KMS-11 (cell line): Measurements from ENCODE around the gene MFF.

Source experiments
- H2AFZ ChIP-seq: fragments of 200-600 bp; sonication (generic); 2 replicates; pipeline ENCODE4 v1.6.1; 2016; ENCODE audit warnings: antibody characterized with exemption, mixed run types, low read depth
- H3K27ac ChIP-seq: fragments of 200-600 bp; sonication (generic); 2 replicates; pipeline ENCODE4 v1.6.1; 2016; ENCODE audit warnings: mild to moderate bottlenecking, mixed run types
- H3K27me3 ChIP-seq: fragments of 200-600 bp; sonication (generic); 2 replicates; pipeline ENCODE4 v1.6.1; 2017; ENCODE audit warnings: mild to moderate bottlenecking, low read depth, mixed run types, moderate library complexity; ENCODE audit not compliant: insufficient read depth
- H3K36me3 ChIP-seq: fragments of 200-600 bp; sonication (generic); 2 replicates; pipeline ENCODE4 v1.6.1; 2017; ENCODE audit warnings: mild to moderate bottlenecking, mixed run types; ENCODE audit not compliant: insufficient read depth
- H3K4me1 ChIP-seq: fragments of 200-600 bp; sonication (generic); 2 replicates; pipeline ENCODE4 v1.6.1; 2016; ENCODE audit warnings: mild to moderate bottlenecking, low read depth, mixed run types; ENCODE audit not compliant: poor library complexity, severe bottlenecking
- H3K4me2 ChIP-seq: fragments of 200-600 bp; sonication (generic); 2 replicates; pipeline ENCODE4 v1.7.0; 2016; ENCODE audit warnings: mild to moderate bottlenecking, mixed run types
- H3K4me3 ChIP-seq: fragments of 200-600 bp; sonication (generic); IDR thresholded peaks from 2 replicates; pipeline ENCODE4 v1.6.1; 2017; ENCODE audit warnings: low read depth, low read length, mixed read lengths; ENCODE audit not compliant: insufficient read depth
- H3K79me2 ChIP-seq: fragments of 200-600 bp; sonication (generic); 2 replicates; pipeline ENCODE4 v1.6.1; 2016; ENCODE audit warnings: low read depth, mixed run types; ENCODE audit not compliant: insufficient read depth
- H3K9ac ChIP-seq: fragments of 200-600 bp; sonication (generic); 2 replicates; pipeline ENCODE4 v1.6.1; 2016; ENCODE audit warnings: mild to moderate bottlenecking, mixed run types
- H4K20me1 ChIP-seq: fragments of 200-600 bp; sonication (generic); 2 replicates; pipeline ENCODE4 v1.6.1; 2016; ENCODE audit warnings: mild to moderate bottlenecking, mixed run types; ENCODE audit not compliant: insufficient read depth
- CTCF ChIP-seq: fragments of 200-600 bp; sonication (generic); conservative IDR thresholded peaks from 2 replicates; pipeline ENCODE4 v1.6.1; 2017; ENCODE audit warnings: low read depth, mild to moderate bottlenecking, antibody characterized with exemption, low read length, moderate library complexity, mixed read lengths

Gene MFF

GRCh38 chr2:227370092-227370491, 45.0 kb downstream of the MFF start:
- H3K27ac ChIP-seq = no peak overlapping the region
- no peaks in the 10 kb centered on the region for H3K36me3 ChIP-seq
- H3K79me2 ChIP-seq = no peaks in the 10 kb centered on the region
- H4K20me1 ChIP-seq = no peaks in the 10 kb centered on the region
- no peak overlapping the region for H2AFZ ChIP-seq
- no peak overlapping the region for H3K4me2 ChIP-seq
- H3K27me3 ChIP-seq = no peaks in the 10 kb centered on the region
- H3K4me3 ChIP-seq = no peak overlapping the region
- H3K9ac ChIP-seq = no peak overlapping the region
- TF ChIP-seq CTCF = no peak
- no peaks in the 10 kb centered on the region for H3K4me1 ChIP-seq

DNA sequence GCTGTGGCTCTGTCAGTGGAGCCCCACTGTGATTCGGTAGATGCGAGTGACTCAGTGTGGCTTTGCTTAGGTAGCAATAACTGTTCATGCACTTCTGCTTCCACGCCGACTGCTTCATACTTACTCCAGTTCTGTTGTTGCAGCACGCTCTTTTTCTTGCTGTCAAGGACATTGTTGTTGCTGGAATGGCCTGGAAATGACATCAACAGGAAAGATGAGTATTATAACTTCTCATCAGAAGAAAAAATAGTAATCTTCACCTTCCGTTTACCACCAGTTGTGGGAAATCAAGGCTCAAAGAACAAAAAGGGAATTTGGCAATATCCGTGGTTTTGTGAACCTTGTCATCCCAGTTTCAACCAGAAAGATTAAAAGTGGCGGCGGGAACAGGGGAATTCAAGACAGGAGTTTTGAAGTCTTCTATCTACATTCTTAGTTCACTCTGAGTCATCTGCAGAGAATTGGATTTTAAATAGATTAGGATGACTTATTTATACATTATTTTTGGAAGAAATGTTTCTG, 45.8 kb downstream of the MFF start:
- no peak for TF ChIP-seq CTCF
- Histone ChIP-seq H3K9ac (no peak overlapping the region), H3K79me2 (no peaks in the 10 kb centered on the region), H3K36me3 (no peaks in the 10 kb centered on the region), H3K4me2 (no peak overlapping the region), H2AFZ (no peak overlapping the region), H4K20me1 (no peaks in the 10 kb centered on the region), H3K4me1 (no peaks in the 10 kb centered on the region), H3K27ac (no peak overlapping the region), H3K4me3 (no peak overlapping the region), H3K27me3 (no peaks in the 10 kb centered on the region)

GRCh38 chr2:227373389-227373788, 48.3 kb downstream of the MFF start:
- no peak overlapping the region for H3K27ac ChIP-seq
- no peaks in the 10 kb centered on the region for H3K36me3 ChIP-seq
- no peaks in the 10 kb centered on the region for H3K27me3 ChIP-seq
- no peaks in the 10 kb centered on the region for H3K79me2 ChIP-seq
- H3K4me3 ChIP-seq = no peak overlapping the region
- TF ChIP-seq CTCF = no peak
- H3K4me2 ChIP-seq = no peak overlapping the region
- no peaks in the 10 kb centered on the region for H4K20me1 ChIP-seq
- H3K9ac ChIP-seq = no peak overlapping the region
- no peaks in the 10 kb centered on the region for H3K4me1 ChIP-seq
- H2AFZ ChIP-seq = no peak overlapping the region

DNA sequence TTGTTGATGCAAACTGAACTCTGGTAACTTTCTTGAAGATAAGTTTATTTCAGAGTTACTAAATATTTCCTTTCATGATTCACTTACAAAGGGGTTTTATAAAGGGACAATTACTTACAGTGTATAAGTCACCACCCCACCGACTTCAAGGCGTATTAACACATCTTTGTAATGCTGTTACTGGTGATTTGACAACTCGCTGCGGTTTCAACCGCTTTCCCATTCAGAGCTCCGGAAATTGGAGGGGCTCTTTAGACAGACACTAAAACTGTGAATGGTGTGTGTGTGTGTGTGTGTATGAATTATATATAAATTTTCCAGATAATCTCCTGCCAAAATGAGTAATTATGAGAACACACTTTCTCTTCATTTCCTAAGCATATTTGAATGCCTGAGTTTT, 49.1 kb downstream of the MFF start:
- Histone ChIP-seq H3K27ac (no peak overlapping the region), H3K4me1 (no peaks in the 10 kb centered on the region), H4K20me1 (no peaks in the 10 kb centered on the region), H3K4me3 (no peak overlapping the region), H3K27me3 (no peaks in the 10 kb centered on the region), H3K36me3 (no peaks in the 10 kb centered on the region), H3K4me2 (no peak overlapping the region), H3K79me2 (no peaks in the 10 kb centered on the region), H3K9ac (no peak overlapping the region), H2AFZ (no peak overlapping the region)
- TF ChIP-seq CTCF = no peak
